ENCODE measurements around the gene AKNAD1.

Gene AKNAD1

GRCh38 chr1:108842525-108843181 lies 14.2 kb downstream of the AKNAD1 start:
- no peak for DNase-seq (ENCODE audit: extremely low read depth, low read depth)

GRCh38 chr1:108841703-108842102 lies 15.2 kb downstream of the AKNAD1 start:
- DNase-seq (ENCODE audit: extremely low read depth, low read depth): no peak

More at GRCh38 chr1:108842525-108843181, 14.2 kb downstream of the AKNAD1 start:
- no peak for TF ChIP-seq CTCF (IDR thresholded peaks at IDR 0.05; ENCODE audit: low read depth, low read length)

GRCh38 chr1:108832929-108833328 lies 24.0 kb downstream of the AKNAD1 start:
- no peak for TF ChIP-seq CTCF (IDR thresholded peaks at IDR 0.05; ENCODE audit: low read depth, low read length)
- no peak for DNase-seq (ENCODE audit: extremely low read depth, low read depth)

More at GRCh38 chr1:108841703-108842102, 15.2 kb downstream of the AKNAD1 start:
- no peak for TF ChIP-seq CTCF (IDR thresholded peaks at IDR 0.05; ENCODE audit: low read depth, low read length)

- no peak for TF ChIP-seq CTCF (IDR thresholded peaks at IDR 0.05; ENCODE audit: low read depth, low read length)
These were observed 25.7 kb downstream of the AKNAD1 start for GRCh38 chr1:108831225-108831624.

GRCh38 chr1:108830119-108831008 lies 26.5 kb downstream of the AKNAD1 start:
- TF ChIP-seq CTCF (IDR thresholded peaks at IDR 0.05; ENCODE audit: low read depth, low read length): no peak
- peak; percentile 76 for DNase-seq (ENCODE audit: extremely low read depth, low read depth)

More at GRCh38 chr1:108831225-108831624, 25.7 kb downstream of the AKNAD1 start:
- DNase-seq (ENCODE audit: extremely low read depth, low read depth): no peak

GRCh38 chr1:108829498-108829916 lies 27.4 kb downstream of the AKNAD1 start:
- TF ChIP-seq CTCF (IDR thresholded peaks at IDR 0.05; ENCODE audit: low read depth, low read length): no peak
- no peak for DNase-seq (ENCODE audit: extremely low read depth, low read depth)
